ENCODE results near the gene LRRC4B. TPM values are rescaled to one million over a fixed set of nuclear protein-coding genes. Genes with fewer than 3 reads are reported as not detected.

The LRRC4B gene
- total RNA-seq, 1 donor from 2014 or later = 1.0 TPM

DNA sequence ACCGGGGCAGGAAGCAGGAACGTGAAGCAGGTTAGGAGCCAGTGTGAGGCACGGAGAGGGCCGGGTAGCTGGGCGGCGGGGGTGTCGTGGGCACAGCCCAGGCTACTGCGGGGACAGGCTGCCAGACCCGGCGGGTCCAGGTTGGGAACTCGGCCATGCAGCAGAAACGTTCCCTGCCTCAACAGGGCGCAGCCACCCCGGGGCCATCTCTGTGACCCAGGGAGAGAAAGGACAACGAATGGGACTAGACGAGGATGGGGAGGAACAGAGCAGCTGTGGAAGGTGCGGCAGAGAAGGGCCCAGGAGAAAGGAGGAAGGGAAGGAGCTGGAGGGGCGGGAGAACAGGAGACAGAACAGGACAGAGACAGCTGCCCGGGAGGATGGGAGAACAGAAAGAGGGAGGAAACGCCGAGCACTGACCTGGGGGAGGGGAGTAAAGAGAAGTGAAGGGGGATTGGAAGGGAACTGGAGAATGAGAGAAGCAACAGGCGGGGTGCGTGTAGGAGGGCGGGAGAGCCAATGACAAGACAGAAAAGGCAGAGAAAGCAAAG lies 78.7 kb downstream of the LRRC4B start:
- peaks cover 64% of the 10 kb centered on the region for H3K27me3 Mint-ChIP-seq
- no peak for TF ChIP-seq CTCF (IDR thresholded peaks at IDR 0.05; ENCODE audit: unreplicated experiment)
- H3K27ac Mint-ChIP-seq = peak overlapping the region; percentile 84
- no peak overlapping the region for H3K4me3 Mint-ChIP-seq (ENCODE audit: low read depth)
- H3K9me3 Mint-ChIP-seq (ENCODE audit: low read depth) = peaks cover 3% of the 10 kb centered on the region
- H3K4me1 Mint-ChIP-seq (ENCODE audit: low read depth) = peaks cover 9% of the 10 kb centered on the region
- peaks cover 16% of the 10 kb centered on the region for H3K36me3 Mint-ChIP-seq (ENCODE audit: insufficient read depth)
- no peak for DNase-seq (ENCODE audit: low spot score, unreplicated experiment)

- Mint-ChIP-seq H3K4me1 (ENCODE audit: low read depth) (peaks cover 9% of the 10 kb centered on the region), H3K36me3 (ENCODE audit: insufficient read depth) (peaks cover 16% of the 10 kb centered on the region), H3K27ac (peak overlapping the region; percentile 55), H3K9me3 (ENCODE audit: low read depth) (peaks cover 3% of the 10 kb centered on the region), H3K27me3 (peaks cover 56% of the 10 kb centered on the region), H3K4me3 (ENCODE audit: low read depth) (no peak overlapping the region)
- no peak for TF ChIP-seq CTCF (IDR thresholded peaks at IDR 0.05; ENCODE audit: unreplicated experiment)
- DNase-seq (ENCODE audit: low spot score, unreplicated experiment) = no peak
These were observed 79.6 kb downstream of the LRRC4B start for GRCh38 chr19:50488389-50489194.

DNA sequence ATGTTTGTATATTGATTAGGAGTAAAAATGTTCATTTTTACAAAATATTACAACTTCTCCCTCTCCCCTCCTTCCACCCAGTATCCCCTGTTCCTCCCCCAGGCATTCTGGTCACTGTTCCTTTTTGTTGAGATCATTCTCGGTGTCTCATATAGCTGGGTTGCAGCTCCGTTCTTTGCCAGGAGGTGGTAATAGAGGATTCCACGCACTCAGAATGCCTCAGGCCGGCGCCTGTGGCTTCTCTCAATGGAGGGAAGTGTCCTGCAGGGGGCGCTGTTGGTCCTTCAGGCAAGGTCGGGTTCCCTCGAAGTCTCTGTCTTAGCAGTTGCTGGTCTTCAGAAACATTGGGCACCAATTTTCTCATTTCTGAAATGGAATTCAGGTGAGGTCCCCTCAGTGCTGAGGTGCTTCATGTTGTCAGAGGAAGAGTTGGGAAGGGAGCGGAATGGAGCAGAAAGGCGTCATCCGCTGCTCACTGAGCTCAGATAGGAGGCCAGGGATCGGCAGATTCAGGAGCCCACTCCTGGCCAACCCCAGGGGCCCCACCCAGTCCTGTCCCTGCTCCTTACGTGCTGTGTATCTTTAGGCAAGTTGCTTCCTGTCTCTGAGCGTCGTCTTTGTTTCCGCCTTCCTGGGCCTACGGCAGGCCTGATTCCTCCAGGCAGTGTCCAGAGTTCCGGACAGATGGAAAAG lies 81.3 kb downstream of the LRRC4B start:
- peaks cover 45% of the 10 kb centered on the region for H3K27me3 Mint-ChIP-seq
- peaks cover 16% of the 10 kb centered on the region for H3K36me3 Mint-ChIP-seq (ENCODE audit: insufficient read depth)
- DNase-seq (ENCODE audit: low spot score, unreplicated experiment) = no peak
- no peak overlapping the region for H3K27ac Mint-ChIP-seq
- no peak overlapping the region for H3K4me3 Mint-ChIP-seq (ENCODE audit: low read depth)
- H3K9me3 Mint-ChIP-seq (ENCODE audit: low read depth) = peaks cover 3% of the 10 kb centered on the region
- H3K4me1 Mint-ChIP-seq (ENCODE audit: low read depth) = peaks cover 7% of the 10 kb centered on the region
- TF ChIP-seq CTCF (IDR thresholded peaks at IDR 0.05; ENCODE audit: unreplicated experiment) = peak; percentile 60

DNA sequence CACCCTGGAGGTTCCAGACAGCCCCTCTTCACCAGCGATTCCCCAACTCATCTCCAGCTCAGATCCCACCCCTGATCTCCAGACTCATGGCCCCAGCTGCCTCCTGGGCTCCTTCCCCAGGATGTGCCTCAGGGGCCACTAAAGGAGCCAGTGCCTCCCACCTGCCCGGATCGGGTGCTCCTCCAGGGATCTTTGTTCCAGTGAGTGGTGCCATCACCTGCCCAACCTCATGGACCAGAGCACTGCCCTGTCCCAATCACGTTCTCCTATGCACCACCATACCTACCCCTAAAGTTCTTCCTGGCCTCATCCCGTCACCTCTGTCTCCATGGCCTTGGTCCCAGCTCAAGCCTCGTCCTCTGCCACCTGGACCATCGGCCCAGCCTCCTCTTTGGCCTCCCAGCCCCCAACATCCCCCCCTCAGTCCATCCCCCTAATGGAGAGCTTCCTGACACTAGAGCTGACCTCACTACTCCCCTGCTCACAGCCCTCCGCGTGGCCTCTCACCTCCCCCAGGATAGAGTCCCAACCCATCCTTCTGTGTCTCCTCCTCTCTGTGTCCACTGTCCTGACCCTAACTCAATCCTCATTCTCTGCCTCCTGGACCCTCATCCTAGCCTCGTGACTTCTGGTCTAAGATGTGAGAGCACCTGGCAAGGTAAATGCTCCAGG lies 82.8 kb downstream of the LRRC4B start:
- no peak overlapping the region for H3K4me3 Mint-ChIP-seq (ENCODE audit: low read depth)
- H3K36me3 Mint-ChIP-seq (ENCODE audit: insufficient read depth) = peaks cover 19% of the 10 kb centered on the region
- peaks cover 30% of the 10 kb centered on the region for H3K27me3 Mint-ChIP-seq
- no peak for TF ChIP-seq CTCF (IDR thresholded peaks at IDR 0.05; ENCODE audit: unreplicated experiment)
- H3K4me1 Mint-ChIP-seq (ENCODE audit: low read depth) = no peaks in the 10 kb centered on the region
- H3K27ac Mint-ChIP-seq = no peak overlapping the region
- DNase-seq (ENCODE audit: low spot score, unreplicated experiment) = no peak
- peaks cover 3% of the 10 kb centered on the region for H3K9me3 Mint-ChIP-seq (ENCODE audit: low read depth)

DNA sequence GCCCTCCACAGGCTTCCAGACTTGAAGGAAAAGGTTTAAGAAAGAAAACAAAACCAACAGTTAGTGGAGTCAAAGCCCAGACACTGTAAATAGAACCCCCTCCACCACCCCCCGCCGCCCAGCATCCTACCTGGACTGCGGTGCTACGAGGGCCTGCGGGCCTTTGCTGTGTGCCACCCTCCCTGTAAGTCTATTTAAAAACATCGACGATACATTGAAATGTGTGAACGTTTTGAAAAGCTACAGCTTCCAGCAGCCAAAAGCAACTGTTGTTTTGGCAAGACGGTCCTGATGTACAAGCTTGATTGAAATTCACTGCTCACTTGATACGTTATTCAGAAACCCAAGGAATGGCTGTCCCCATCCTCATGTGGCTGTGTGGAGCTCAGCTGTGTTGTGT lies 85.3 kb downstream of the LRRC4B start:
- DNase-seq (ENCODE audit: low spot score, unreplicated experiment) = no peak
- peaks cover 3% of the 10 kb centered on the region for H3K9me3 Mint-ChIP-seq (ENCODE audit: low read depth)
- no peak overlapping the region for H3K27ac Mint-ChIP-seq
- TF ChIP-seq CTCF (IDR thresholded peaks at IDR 0.05; ENCODE audit: unreplicated experiment) = no peak
- H3K4me1 Mint-ChIP-seq (ENCODE audit: low read depth) = no peaks in the 10 kb centered on the region
- H3K4me3 Mint-ChIP-seq (ENCODE audit: low read depth) = no peak overlapping the region
- peaks cover 11% of the 10 kb centered on the region for H3K27me3 Mint-ChIP-seq
- H3K36me3 Mint-ChIP-seq (ENCODE audit: insufficient read depth) = peaks cover 21% of the 10 kb centered on the region

Data from progenitor cell of endocrine pancreas (in vitro differentiated cells).